GM23248 (cell line): Measurements from ENCODE around the gene ALDOB. TPM values are rescaled to one million over a fixed set of nuclear protein-coding genes. Genes with fewer than 3 reads are reported as not detected.
A peak's percentile ranks its signal among the peaks of the same experiment; 100 is the strongest.

Source experiments
- DNase-seq: peaks from one replicate; pipeline ENCODE4 v3.0.0-alpha.2; 2015
- H2AFZ ChIP-seq: fragments of 200-600 bp; sonication (generic); 2 replicates; pipeline ENCODE4 v1.6.1; 2016; ENCODE audit warnings: antibody characterized with exemption
- H3F3A ChIP-seq: fragments of 200-600 bp; sonication (generic); 2 replicates; pipeline ENCODE4 v1.6.1; 2016; ENCODE audit warnings: mild to moderate bottlenecking, antibody characterized with exemption, mixed run types; ENCODE audit not compliant: insufficient read depth
- H3K27ac ChIP-seq: fragments of 200-600 bp; sonication (generic); 2 replicates; pipeline ENCODE4 v1.5.1; 2016; ENCODE audit warnings: mild to moderate bottlenecking
- H3K27me3 ChIP-seq: fragments of 200-600 bp; sonication (generic); replicated peaks from 2 replicates; pipeline ENCODE4 v1.6.1; 2016; ENCODE audit warnings: mild to moderate bottlenecking; ENCODE audit not compliant: insufficient read depth
- H3K36me3 ChIP-seq: fragments of 200-600 bp; sonication (generic); 2 replicates; pipeline ENCODE4 v1.6.1; 2016; ENCODE audit warnings: low read depth, mild to moderate bottlenecking
- H3K4me1 ChIP-seq: fragments of 200-600 bp; sonication (generic); 2 replicates; pipeline ENCODE4 v1.6.1; 2016; ENCODE audit warnings: mild to moderate bottlenecking; ENCODE audit not compliant: insufficient read depth
- H3K4me2 ChIP-seq: fragments of 200-600 bp; sonication (generic); one replicate; pipeline ENCODE4 v1.6.1; 2016; ENCODE audit warnings: mild to moderate bottlenecking; ENCODE audit not compliant: unreplicated experiment
- H3K4me3 ChIP-seq: fragments of 200-600 bp; sonication (generic); 2 replicates; pipeline ENCODE4 v1.5.1; 2016; ENCODE audit warnings: mild to moderate bottlenecking
- H3K79me2 ChIP-seq: fragments of 200-600 bp; sonication (generic); 2 replicates; pipeline ENCODE4 v1.6.1; 2016; ENCODE audit warnings: mild to moderate bottlenecking; ENCODE audit not compliant: insufficient read depth
- H3K9ac ChIP-seq: fragments of 200-600 bp; sonication (generic); 2 replicates; pipeline ENCODE4 v1.6.1; 2016; ENCODE audit warnings: mild to moderate bottlenecking
- H3K9me2 ChIP-seq: fragments of 200-600 bp; sonication (generic); 2 replicates; pipeline ENCODE4 v1.6.1; 2016; ENCODE audit warnings: mixed run types, mild to moderate bottlenecking, moderate library complexity; ENCODE audit not compliant: insufficient read depth
- H3K9me3 ChIP-seq: fragments of 200-600 bp; sonication (generic); one replicate; pipeline ENCODE4 v1.6.1; 2017; ENCODE audit warnings: low read depth
- H4K20me1 ChIP-seq: fragments of 200-600 bp; sonication (generic); 2 replicates; pipeline ENCODE4 v1.6.0; 2016; ENCODE audit not compliant: insufficient read depth
- EZH2 ChIP-seq: fragments of 200-600 bp; sonication (generic); IDR thresholded peaks from 2 replicates; pipeline ENCODE4 v1.6.1; 2018; ENCODE audit warnings: antibody characterized with exemption, mild to moderate bottlenecking; ENCODE audit not compliant: insufficient read depth, poor library complexity, severe bottlenecking
- EZH2phosphoT487 ChIP-seq: fragments of 200-600 bp; sonication (generic); IDR thresholded peaks from 2 replicates; pipeline ENCODE4 v1.6.1; 2018; ENCODE audit warnings: antibody characterized with exemption, moderate library complexity, mild to moderate bottlenecking, low read depth; ENCODE audit not compliant: insufficient read depth
- WGBS, 2 experiments: methylation state at CpG; one replicate each; pipeline ENCODE4 v1.1.6; 2015 to 2017; ENCODE audit warnings: low lambda C conversion rate in 2 of 2, low coverage in 1 of 2; ENCODE audit errors: missing lambda C conversion rate in 2 of 2; 5-methylcytosine and 5-hydroxymethylcytosine counted together
- in situ Hi-C: fragments of 300-500 bp; cut with MboI; formaldehyde crosslinking; loops from 2 replicates; pipeline ENCODE4 v1.15.0; 2020
- polyA plus RNA-seq: library from polyadenylated mRNA; unstranded; fragments of >200 nt; fragmentation: Nextera tagmentation; extraction: Ambion mirVana; gene quantifications from 2 replicates; pipeline ENCODE4 v1.2.1, GENCODE V29; 2016
- total RNA-seq: library from RNA; depleted of rRNA; stranded (reverse); fragments of >200 nt; shearing (Covaris generic); gene quantifications from 2 replicates; pipeline ENCODE4 v1.2.3, GENCODE V29; 2014

Gene ALDOB
- total and polyA plus RNA-seq, 2 experiments from 2014 or later, result 0.08 TPM; not detected in 1

GRCh38 chr9:101415578-101415977 is 20.0 kb downstream of the ALDOB start:
- TF ChIP-seq EZH2 (no peak), EZH2phosphoT487 (no peak)
- no peak overlapping the region for H3K9ac ChIP-seq
- no peaks in the 10 kb centered on the region for H4K20me1 ChIP-seq
- H3F3A ChIP-seq, result peaks cover 28% of the 10 kb centered on the region
- no peak overlapping the region for H2AFZ ChIP-seq
- in situ Hi-C loops, result no loop called here
- no peaks in the 10 kb centered on the region for H3K9me2 ChIP-seq
- no peak overlapping the region for H3K4me3 ChIP-seq
- no peaks in the 10 kb centered on the region for H3K79me2 ChIP-seq
- peaks cover 2% of the 10 kb centered on the region; the same call in 1 of the 2 replicates for H3K36me3 ChIP-seq
- peaks cover 5% of the 10 kb centered on the region; the same call in 1 of the 2 replicates for H3K4me1 ChIP-seq
- H3K27me3 ChIP-seq, result no peaks in the 10 kb centered on the region
- DNase-seq, result no peak
- no peak overlapping the region for H3K4me2 ChIP-seq
- no peak overlapping the region for H3K27ac ChIP-seq
- H3K9me3 ChIP-seq, result no peaks in the 10 kb centered on the region

DNA sequence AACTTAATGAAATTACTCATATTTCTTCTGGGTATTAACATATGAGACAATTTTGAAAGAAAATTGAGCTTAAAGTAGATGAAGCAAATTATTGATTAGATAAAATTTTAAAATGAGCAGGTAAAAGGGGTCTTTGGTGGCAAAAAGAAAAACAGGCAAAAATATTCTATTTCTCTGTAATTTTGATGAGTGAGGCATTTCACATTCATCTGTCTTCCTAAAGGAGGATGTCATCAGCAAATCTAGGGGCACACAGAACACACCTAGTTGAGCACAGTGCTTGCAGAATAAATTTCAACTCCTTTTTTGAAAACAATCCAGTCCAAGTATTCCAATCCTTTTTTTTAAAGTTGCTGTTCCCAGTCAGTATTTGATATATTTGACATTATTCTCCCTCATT is 20.7 kb downstream of the ALDOB start:
- no peak for DNase-seq
- Histone ChIP-seq H3K4me1 (peaks cover 5% of the 10 kb centered on the region; the same call in 1 of the 2 replicates), H3K27ac (no peak overlapping the region), H3K9me3 (peaks cover 6% of the 10 kb centered on the region), H3K79me2 (no peaks in the 10 kb centered on the region), H3K27me3 (no peaks in the 10 kb centered on the region), H3K9me2 (no peaks in the 10 kb centered on the region), H3F3A (peaks cover 28% of the 10 kb centered on the region), H4K20me1 (no peaks in the 10 kb centered on the region), H3K9ac (no peak overlapping the region), H2AFZ (no peak overlapping the region), H3K4me2 (no peak overlapping the region), H3K4me3 (no peak overlapping the region), H3K36me3 (peaks cover 9% of the 10 kb centered on the region)
- in situ Hi-C loops, result no loop called here
- TF ChIP-seq EZH2 (no peak), EZH2phosphoT487 (no peak)

DNA sequence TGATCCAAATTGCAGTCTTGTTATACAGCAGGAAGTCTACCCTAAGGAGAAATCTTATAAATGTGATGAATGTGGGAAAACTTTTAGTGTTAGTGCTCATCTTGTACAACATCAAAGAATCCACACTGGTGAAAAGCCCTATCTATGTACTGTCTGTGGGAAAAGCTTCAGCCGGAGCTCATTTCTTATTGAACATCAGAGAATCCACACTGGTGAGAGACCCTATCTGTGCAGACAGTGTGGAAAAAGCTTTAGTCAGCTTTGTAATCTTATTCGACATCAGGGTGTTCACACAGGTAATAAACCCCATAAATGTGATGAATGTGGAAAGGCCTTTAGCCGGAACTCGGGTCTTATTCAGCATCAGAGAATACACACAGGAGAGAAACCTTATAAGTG is 26.5 kb downstream of the ALDOB start:
- Histone ChIP-seq H4K20me1 (no peaks in the 10 kb centered on the region), H3K9me2 (no peaks in the 10 kb centered on the region), H3K9me3 (peaks cover 20% of the 10 kb centered on the region), H3K36me3 (peaks cover 65% of the 10 kb centered on the region), H2AFZ (no peak overlapping the region), H3K4me2 (no peak overlapping the region), H3K27me3 (no peaks in the 10 kb centered on the region), H3K4me3 (no peak overlapping the region), H3K27ac (no peak overlapping the region), H3F3A (no peaks in the 10 kb centered on the region; the same call in 1 of the 2 replicates), H3K79me2 (0 out of 2 replicates have a peak, but pooled peaks cover 13% of the 10 kb centered on the region), H3K4me1 (no peaks in the 10 kb centered on the region), H3K9ac (no peak overlapping the region)
- DNase-seq, result peak; percentile 30
- in situ Hi-C loops, result no loop called here
- 98% methylated on average over 4 of the region's 4 CpGs for WGBS, 2 experiments
- no peak for TF ChIP-seq EZH2phosphoT487
- no peak for TF ChIP-seq EZH2

- peaks cover 18% of the 10 kb centered on the region for H3K79me2 ChIP-seq
- no peak overlapping the region for H3K4me3 ChIP-seq
- H3K27me3 ChIP-seq, result no peaks in the 10 kb centered on the region
- WGBS, 2 experiments, result 98 to 100% methylated on average over 5 of the region's 5 CpGs
- in situ Hi-C loops, result no loop called here
- H3K27ac ChIP-seq, result no peak overlapping the region
- no peak overlapping the region for H2AFZ ChIP-seq
- H3K9me3 ChIP-seq, result peaks cover 20% of the 10 kb centered on the region
- H3F3A ChIP-seq, result no peaks in the 10 kb centered on the region; the same call in 1 of the 2 replicates
- no peak for DNase-seq
- no peaks in the 10 kb centered on the region for H3K4me1 ChIP-seq
- no peaks in the 10 kb centered on the region for H4K20me1 ChIP-seq
- peaks cover 70% of the 10 kb centered on the region for H3K36me3 ChIP-seq
- H3K4me2 ChIP-seq, result no peak overlapping the region
- H3K9ac ChIP-seq, result no peak overlapping the region
- H3K9me2 ChIP-seq, result no peaks in the 10 kb centered on the region
- TF ChIP-seq EZH2phosphoT487, result no peak
- TF ChIP-seq EZH2, result no peak
These were observed 27.0 kb downstream of the ALDOB start for GRCh38 chr9:101408374-101409078.
